ENCODE measurements around the gene CEBPZOS. TPM values are rescaled to one million over a fixed set of nuclear protein-coding genes. Genes with fewer than 3 reads are reported as not detected.
A peak's percentile ranks its signal among the peaks of the same experiment; 100 is the strongest.
"Not testable (repeated sequence)": the region's sequence is repeated elsewhere in the genome, so short reads cannot be mapped to it uniquely, and the experiment has no call there.

CEBPZOS gene
- total RNA-seq, 1 experiment from 2014 or later, result 45.3 TPM

DNA sequence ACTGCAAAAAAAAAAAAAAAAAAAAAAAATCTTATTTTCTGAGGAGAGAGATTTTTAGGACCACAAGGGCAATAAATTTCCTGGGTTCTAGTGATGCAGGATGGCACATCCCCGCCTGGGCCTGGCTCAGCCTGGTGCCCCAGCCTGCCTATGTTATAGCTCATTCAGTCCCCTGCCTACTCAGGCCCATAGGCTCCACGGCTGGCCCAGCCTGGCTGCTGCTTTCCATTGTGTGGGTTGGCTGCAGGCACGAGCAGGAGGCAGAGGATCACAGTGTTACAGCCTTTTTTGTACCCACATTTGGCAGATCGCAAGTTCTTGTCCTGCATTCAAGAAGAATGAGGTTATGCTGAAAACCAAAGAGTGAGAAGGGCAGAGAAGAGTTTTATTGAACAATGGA is 5.0 kb upstream of the CEBPZOS start:
- DNase-seq (ENCODE audit: low spot score), result no peak

- DNase-seq (ENCODE audit: low spot score), result no peak
Observed at GRCh38 chr2:37191747-37192146, 4.5 kb upstream of the CEBPZOS start.

DNA sequence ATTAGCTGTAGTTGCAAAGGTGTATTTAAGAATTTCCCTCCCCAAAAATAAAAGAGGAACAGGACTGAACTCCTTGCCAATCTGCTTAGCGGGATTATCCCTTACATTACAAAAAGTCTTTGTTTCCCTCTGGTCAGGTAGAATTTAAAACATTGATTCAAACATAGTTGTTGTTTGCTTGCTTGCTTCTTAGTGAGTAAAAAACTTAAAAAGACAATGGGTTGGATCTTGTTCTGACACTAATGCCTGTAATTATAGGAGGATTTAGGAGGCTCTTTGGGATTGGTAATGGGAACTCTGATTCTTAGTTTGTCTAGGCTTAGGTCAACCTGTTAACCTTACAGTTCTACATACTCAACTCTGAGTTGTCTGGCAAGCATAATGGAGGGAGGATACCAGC is 3.7 kb upstream of the CEBPZOS start:
- DNase-seq (ENCODE audit: low spot score), result no peak

DNA sequence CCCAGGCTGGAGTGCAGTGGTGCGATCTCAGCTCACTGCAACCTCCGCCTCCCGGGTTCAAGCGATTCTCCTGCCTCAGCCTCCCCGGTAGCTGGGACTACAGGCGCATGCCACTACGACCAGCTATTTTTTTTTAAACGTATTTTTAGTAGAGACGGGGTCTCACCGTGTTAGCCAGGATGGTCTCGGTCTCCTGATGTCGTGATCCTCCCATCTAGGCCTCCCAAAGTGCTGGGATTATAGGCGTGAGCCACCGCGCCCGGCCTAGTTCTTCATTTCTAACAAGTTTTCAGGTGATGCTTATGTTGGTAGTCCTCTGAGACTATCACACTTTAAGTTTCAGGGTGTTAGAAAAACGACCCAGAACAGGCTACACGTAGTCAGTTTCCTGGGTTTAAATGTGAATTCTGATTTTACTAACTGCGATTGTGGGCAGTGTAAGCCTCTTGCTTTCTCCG is 405 bp upstream of the CEBPZOS start:
- not testable (repeated sequence) for DNase-seq (ENCODE audit: low spot score)

DNA sequence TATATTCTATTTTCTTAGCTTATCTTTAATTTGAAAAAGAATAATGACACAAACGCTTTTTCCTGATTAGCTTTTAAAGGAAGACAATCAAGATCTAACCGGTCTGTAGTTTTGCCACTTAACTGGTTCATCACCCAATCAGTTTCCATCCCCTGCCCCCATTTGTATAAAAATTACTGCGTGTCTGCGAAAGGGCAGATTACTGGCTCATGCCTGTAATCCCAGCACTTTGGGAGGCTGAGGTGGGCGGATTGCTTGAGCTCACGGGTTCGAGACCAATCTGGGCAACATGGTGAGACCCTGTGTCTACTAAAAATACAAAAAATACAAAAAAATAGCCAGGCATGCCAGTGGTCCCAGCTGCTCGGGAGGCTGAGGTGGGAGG is 2.4 kb downstream of the CEBPZOS start:
- DNase-seq (ENCODE audit: low spot score), result no peak

DNA sequence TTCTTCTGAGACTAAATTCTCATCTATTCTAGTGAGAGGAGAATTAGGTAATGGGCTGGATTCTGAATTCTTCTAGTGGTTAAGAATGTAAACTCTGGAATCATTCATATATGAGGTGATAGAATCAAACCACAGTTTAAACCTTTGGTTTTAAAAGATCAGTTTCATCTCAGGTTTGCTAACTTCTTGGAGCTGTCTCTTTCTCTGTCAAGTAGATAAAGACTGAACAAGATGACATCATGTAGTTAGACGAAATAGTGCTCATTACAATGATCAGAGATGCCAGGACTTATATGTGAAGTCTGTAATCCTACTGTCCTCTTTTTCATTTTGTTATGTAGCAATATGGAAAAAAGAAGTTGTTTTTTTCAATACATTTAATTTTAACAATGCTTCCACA is 4.9 kb downstream of the CEBPZOS start:
- DNase-seq (ENCODE audit: low spot score), result no peak

DNA sequence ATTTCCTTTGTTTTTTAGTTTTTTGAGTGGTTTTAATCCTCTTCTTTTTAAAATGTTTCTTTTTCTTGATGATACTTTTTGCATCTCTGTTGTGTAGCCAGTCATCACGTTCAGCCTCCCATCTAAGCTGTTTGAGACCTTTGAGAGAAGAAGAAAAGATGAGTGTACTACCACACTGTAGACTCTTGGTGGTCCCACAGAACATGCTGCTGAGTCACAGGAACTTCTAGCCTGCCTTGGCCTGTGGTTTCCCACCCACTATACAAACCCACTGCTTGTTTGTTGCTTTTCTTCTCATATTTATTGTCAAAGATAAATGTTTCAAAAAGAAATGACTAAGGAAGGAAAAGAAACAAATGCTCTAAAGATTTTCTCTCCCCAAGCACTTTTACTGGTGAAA is 5.5 kb downstream of the CEBPZOS start:
- DNase-seq (ENCODE audit: low spot score), result no peak

DNA sequence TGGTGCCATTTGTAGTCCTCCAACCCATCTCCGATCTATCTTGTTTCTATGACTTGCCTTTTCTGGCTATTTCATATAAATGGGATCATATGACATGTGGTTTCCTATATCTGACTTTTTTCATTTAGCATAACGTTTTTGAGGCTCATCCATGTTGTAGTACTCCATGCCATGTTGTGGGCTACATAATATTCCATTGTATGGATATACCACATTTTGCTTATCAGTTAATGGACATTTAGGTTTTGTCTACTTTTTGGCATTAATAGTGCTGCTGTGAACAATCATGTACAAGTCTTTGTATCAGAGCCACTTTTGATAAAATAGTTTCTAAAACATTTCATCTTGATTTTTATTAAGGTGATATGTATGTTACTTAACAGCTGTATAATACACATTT is 7.4 kb downstream of the CEBPZOS start:
- DNase-seq (ENCODE audit: low spot score), result no peak

DNA sequence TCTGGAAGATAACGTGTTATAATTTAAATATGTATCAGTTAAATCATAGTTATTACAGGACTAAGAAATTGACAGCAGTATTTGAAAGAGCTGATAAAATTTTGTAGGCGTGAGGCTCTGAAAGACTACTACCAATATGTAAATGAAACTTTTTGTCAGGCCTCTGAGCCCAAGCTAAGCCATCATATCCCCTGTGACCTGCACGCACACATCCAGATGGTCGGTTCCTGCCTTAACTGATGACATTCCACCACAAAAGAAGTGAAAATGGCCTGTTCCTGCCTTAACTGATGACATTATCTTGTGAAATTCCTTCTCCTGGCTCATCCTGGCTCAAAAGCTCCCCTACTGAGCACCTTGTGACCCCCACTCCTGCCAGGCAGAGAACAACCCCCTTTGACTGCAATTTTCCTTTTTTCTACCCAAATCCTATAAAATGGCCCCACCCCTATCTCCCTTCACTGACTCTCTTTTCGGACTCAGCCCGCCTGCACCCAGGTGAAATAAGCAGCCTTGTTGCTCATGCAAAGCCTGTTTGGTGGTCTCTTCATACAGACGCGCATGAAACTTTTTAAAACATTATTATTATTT is 8.9 kb downstream of the CEBPZOS start:
- not testable (repeated sequence) for DNase-seq (ENCODE audit: low spot score)

DNA sequence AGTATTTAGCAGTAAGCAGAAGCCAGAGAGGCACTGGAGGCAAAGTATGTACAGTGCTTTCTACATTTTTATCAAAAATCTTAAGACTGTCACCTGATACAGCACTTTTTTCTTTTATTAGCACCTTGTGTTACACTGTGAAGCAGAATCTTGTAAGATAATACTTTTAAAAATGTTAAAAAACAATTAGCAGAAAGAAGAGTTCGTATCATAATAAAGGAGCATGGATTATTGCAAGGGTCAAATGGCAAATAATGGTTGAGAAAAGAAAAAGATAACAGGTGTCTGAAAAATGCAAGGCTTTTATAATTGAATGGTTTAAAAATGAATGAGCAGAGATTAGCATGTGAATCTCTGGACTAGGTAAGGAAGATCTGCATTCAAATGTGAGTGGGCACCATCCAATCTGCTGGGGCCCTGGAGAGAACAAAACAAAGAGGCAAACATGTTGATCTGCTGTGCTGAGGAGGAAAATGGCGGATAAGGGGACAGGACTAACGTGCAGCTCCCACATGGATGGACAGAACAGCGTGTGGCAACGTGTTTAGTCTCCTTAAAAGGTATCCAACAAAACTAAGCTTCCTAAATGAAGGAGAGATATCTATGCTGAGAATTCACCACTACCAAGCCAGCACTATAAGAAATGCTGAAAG is 9.5 kb downstream of the CEBPZOS start:
- DNase-seq (ENCODE audit: low spot score), result no peak

GRCh38 chr2:37206760-37207159 is 10.5 kb downstream of the CEBPZOS start:
- not testable (repeated sequence) for DNase-seq (ENCODE audit: low spot score)

GRCh38 chr2:37211212-37211611 is 14.9 kb downstream of the CEBPZOS start:
- no peak for DNase-seq (ENCODE audit: low spot score)

DNA sequence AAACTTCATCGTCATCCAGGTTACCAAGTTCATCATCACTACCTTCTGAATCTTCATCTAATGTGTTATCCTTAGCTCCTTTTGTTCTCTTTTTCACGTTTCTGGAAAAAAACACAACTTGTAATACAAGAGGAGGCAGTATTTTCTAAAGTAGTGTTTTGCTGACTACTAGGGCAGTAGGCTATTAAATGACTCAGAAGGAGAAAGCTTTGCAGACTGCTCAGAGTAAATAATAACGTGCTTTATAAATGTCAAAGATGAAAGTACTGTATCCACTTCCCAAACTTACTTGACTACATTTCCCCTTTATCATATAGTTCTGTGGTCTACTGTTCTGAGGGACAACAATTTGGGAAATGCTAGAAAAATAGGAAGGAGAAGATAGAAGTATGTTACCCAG is 15.6 kb downstream of the CEBPZOS start:
- DNase-seq (ENCODE audit: low spot score), result no peak

GRCh38 chr2:37215250-37215649 is 19.0 kb downstream of the CEBPZOS start:
- peak; percentile 9 for DNase-seq (ENCODE audit: low spot score)

GRCh38 chr2:37219046-37219445 is 22.8 kb downstream of the CEBPZOS start:
- no peak for DNase-seq (ENCODE audit: low spot score)

GRCh38 chr2:37223131-37223530 is 26.8 kb downstream of the CEBPZOS start:
- no peak for DNase-seq (ENCODE audit: low spot score)

DNA sequence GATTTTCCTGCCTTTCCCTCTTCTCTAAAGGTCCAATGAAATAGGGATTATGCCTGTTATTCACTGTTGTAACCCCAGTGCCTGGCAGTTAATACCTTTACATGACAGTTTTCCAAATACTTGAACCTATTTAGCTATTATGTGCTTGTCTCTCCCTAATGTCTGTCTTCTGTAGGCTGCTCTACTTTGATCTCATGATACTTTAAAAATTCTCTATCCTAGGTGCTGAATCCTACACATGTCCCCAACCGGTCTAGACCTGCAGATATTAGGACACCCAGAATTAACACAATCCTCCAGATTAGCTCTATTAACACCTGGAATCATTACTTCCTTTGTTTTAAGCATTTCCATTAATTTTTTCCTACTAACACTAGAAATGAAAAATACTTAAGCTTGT is 27.8 kb downstream of the CEBPZOS start:
- DNase-seq (ENCODE audit: low spot score), result no peak

GRCh38 chr2:37225129-37225528 is 28.8 kb downstream of the CEBPZOS start:
- not testable (repeated sequence) for DNase-seq (ENCODE audit: low spot score)

- no peak for DNase-seq (ENCODE audit: low spot score)
Observed at GRCh38 chr2:37226863-37227262, 30.6 kb downstream of the CEBPZOS start.

DNA sequence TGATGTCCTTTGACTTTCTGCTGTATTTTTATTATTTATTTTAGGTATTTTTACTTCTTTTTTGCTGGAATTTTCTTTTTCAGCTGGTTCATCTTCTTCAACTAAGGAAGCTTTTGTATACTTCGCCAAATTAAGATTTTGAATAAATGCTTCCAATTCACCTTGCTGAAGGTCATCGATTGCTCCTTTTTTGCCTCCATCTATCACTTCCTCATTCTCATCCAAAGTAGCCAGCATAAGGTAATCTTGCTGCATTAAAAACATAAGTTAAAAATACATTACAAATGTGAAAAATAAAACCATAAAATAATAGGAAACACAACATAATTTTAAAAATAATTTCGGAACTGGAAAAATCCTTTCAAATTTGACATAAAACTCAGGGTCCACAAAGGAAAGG is 32.5 kb downstream of the CEBPZOS start:
- no peak for DNase-seq (ENCODE audit: low spot score)

GRCh38 chr2:37230581-37230980 is 34.3 kb downstream of the CEBPZOS start:
- peak; percentile 29 for DNase-seq (ENCODE audit: low spot score)

DNA sequence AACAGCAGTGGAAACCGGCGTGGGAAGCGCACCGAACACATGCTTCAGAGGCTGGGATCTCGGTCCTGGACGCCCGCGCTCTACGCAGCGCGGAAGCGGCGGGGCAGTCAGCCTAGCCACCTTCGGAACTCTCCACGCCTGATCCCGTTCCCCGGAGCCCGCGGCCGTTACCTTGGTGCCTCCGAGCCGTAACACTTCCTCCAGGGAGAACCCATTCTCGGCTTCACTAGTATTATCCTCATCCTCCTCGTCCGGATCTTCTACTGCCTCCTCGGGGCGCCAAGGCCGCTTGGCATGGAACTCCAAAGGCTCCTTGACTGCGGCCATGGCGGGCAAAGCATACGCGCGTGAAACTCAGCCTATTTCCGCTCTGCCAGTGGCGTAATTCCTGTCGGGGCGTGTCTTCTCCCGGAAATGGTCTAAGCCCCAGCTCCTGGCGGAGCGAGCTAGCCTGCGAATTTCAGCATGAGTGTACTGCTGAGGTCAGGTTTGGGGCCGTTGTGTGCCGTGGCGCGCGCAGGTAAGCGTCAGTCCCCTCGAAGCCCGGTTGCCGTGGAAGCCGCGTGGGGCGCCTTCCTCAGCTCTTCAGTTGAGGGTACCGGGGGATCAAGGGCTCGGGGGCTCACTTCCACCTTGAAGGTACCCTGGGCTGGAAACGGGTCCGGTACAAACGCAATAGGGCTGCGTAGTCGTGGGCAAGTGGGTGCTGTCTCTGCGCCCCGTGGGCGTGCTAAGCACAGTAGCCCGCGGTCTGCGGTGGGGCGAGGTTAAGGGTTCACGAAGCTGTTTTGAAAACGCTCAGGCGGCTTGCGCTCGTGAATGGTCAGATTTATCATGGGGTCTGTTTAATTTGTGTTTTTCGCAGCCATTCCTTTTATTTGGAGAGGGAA is 35.2 kb downstream of the CEBPZOS start, which contains the start of the genes CEBPZ and NDUFAF7:
CEBPZ (minus strand) TSS at position 356 of the 890 bp plus-strand sequence; CDS start at position 327, 29 bp downstream.
NDUFAF7 (plus strand) TSS at position 418 of the 890 bp plus-strand sequence; CDS start at position 466, 48 bp downstream.
- peak; percentile 92 for DNase-seq (ENCODE audit: low spot score)
